ENCODE measurements around the gene COL5A2. TPM values are rescaled to one million over a fixed set of nuclear protein-coding genes. Genes with fewer than 3 reads are reported as not detected.

Gene COL5A2
- polyA plus RNA-seq, 1 donor from 2014 or later, result 3.6 TPM

- Histone ChIP-seq H3K4me3 (ENCODE audit: low read length) (no peak overlapping the region), H3K9me2 (ENCODE audit: insufficient read depth, low read length) (no peaks in the 10 kb centered on the region), H3K79me2 (replicated peaks; ENCODE audit: insufficient read depth, low read length) (no peaks in the 10 kb centered on the region), H3K36me3 (ENCODE audit: insufficient read depth, low read length) (no peaks in the 10 kb centered on the region), H2AFZ (ENCODE audit: low read depth, low read length) (no peak overlapping the region), H3K27ac (ENCODE audit: low read length) (no peak overlapping the region), H3K4me2 (ENCODE audit: low read length) (no peak overlapping the region), H3K9me3 (ENCODE audit: low read length) (no peaks in the 10 kb centered on the region), H3K27me3 (ENCODE audit: insufficient read depth, low read depth, low read length) (no peaks in the 10 kb centered on the region), H3F3A (ENCODE audit: insufficient read depth, low read length, poor library complexity, severe bottlenecking) (no peaks in the 10 kb centered on the region), H3K9ac (ENCODE audit: low read length) (no peak overlapping the region), H4K20me1 (ENCODE audit: insufficient read depth) (no peaks in the 10 kb centered on the region)
- no peak for TF ChIP-seq MXI1 (conservative IDR thresholded peaks at IDR 0.05; ENCODE audit: poor library complexity, severe bottlenecking)
- TF ChIP-seq, protein P1, sequence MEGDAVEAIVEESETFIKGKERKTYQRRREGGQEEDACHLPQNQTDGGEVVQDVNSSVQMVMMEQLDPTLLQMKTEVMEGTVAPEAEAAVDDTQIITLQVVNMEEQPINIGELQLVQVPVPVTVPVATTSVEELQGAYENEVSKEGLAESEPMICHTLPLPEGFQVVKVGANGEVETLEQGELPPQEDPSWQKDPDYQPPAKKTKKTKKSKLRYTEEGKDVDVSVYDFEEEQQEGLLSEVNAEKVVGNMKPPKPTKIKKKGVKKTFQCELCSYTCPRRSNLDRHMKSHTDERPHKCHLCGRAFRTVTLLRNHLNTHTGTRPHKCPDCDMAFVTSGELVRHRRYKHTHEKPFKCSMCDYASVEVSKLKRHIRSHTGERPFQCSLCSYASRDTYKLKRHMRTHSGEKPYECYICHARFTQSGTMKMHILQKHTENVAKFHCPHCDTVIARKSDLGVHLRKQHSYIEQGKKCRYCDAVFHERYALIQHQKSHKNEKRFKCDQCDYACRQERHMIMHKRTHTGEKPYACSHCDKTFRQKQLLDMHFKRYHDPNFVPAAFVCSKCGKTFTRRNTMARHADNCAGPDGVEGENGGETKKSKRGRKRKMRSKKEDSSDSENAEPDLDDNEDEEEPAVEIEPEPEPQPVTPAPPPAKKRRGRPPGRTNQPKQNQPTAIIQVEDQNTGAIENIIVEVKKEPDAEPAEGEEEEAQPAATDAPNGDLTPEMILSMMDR (IDR thresholded peaks at IDR 0.05; ENCODE audit: poor library complexity, severe bottlenecking), result no peak
Observed at GRCh38 chr2:189008555-189009262, 170.9 kb downstream of the COL5A2 start.

- Histone ChIP-seq H3K27ac (ENCODE audit: low read length) (no peak overlapping the region), H3K4me3 (ENCODE audit: low read length) (no peak overlapping the region), H2AFZ (ENCODE audit: low read depth, low read length) (no peak overlapping the region), H3K9me2 (ENCODE audit: insufficient read depth, low read length) (no peaks in the 10 kb centered on the region), H3F3A (ENCODE audit: insufficient read depth, low read length, poor library complexity, severe bottlenecking) (no peaks in the 10 kb centered on the region), H3K79me2 (replicated peaks; ENCODE audit: insufficient read depth, low read length) (no peaks in the 10 kb centered on the region), H3K27me3 (ENCODE audit: insufficient read depth, low read depth, low read length) (no peaks in the 10 kb centered on the region), H4K20me1 (ENCODE audit: insufficient read depth) (no peaks in the 10 kb centered on the region), H3K9ac (ENCODE audit: low read length) (no peak overlapping the region), H3K4me2 (ENCODE audit: low read length) (no peak overlapping the region), H3K9me3 (ENCODE audit: low read length) (no peaks in the 10 kb centered on the region), H3K36me3 (ENCODE audit: insufficient read depth, low read length) (no peaks in the 10 kb centered on the region)
- no peak for TF ChIP-seq RAD21 (conservative IDR thresholded peaks at IDR 0.05)
- no peak for TF ChIP-seq SMC3 (conservative IDR thresholded peaks at IDR 0.05; ENCODE audit: poor library complexity)
- TF ChIP-seq EP300 (conservative IDR thresholded peaks at IDR 0.05; ENCODE audit: poor library complexity, severe bottlenecking), result no peak
- no peak for TF ChIP-seq MXI1 (conservative IDR thresholded peaks at IDR 0.05; ENCODE audit: poor library complexity, severe bottlenecking)
- TF ChIP-seq, protein P1 (IDR thresholded peaks at IDR 0.05; ENCODE audit: poor library complexity, severe bottlenecking), result no peak
- no peak for TF ChIP-seq EZH2 (IDR thresholded peaks at IDR 0.05; ENCODE audit: borderline replicate concordance, insufficient read depth, low read length, poor library complexity, severe bottlenecking)
- no peak for TF ChIP-seq POLR2AphosphoS5 (IDR thresholded peaks at IDR 0.05)
- TF ChIP-seq TAF1 (IDR thresholded peaks at IDR 0.05; ENCODE audit: low read depth), result no peak
- no peak for TF ChIP-seq REST (IDR thresholded peaks at IDR 0.05; ENCODE audit: borderline replicate concordance)
Observed at GRCh38 chr2:189002079-189002478, 177.5 kb downstream of the COL5A2 start.
